ENCODE data around the gene ALKBH5. TPM values are rescaled to one million over a fixed set of nuclear protein-coding genes. Genes with fewer than 3 reads are reported as not detected.
A peak's percentile ranks its signal among the peaks of the same experiment; 100 is the strongest.

ALKBH5 gene
- total RNA-seq, 1 donor from 2014 or later = 104 TPM

- H3K36me3 Mint-ChIP-seq (ENCODE audit: low read depth) = no peaks in the 10 kb centered on the region
Observed at GRCh38 chr17:18166894-18167293, 16.7 kb upstream of the ALKBH5 start.

GRCh38 chr17:18167421-18167820, 16.2 kb upstream of the ALKBH5 start:
- Mint-ChIP-seq H3K9me3 (no peaks in the 10 kb centered on the region), H3K27ac (ENCODE audit: unreplicated experiment) (no peak overlapping the region), H3K4me3 (no peak overlapping the region), H3K36me3 (ENCODE audit: low read depth) (no peaks in the 10 kb centered on the region), H3K27me3 (ENCODE audit: low read depth) (no peaks in the 10 kb centered on the region), H3K4me1 (peaks cover 16% of the 10 kb centered on the region)
- no peak for DNase-seq (ENCODE audit: low read depth, low spot score)
- no peak for TF ChIP-seq CTCF (conservative IDR thresholded peaks at IDR 0.05)

More at GRCh38 chr17:18166894-18167293, 16.7 kb upstream of the ALKBH5 start:
- no peaks in the 10 kb centered on the region for H3K9me3 Mint-ChIP-seq
- peak; percentile 22 for TF ChIP-seq CTCF (conservative IDR thresholded peaks at IDR 0.05)
- H3K4me3 Mint-ChIP-seq = no peak overlapping the region
- no peaks in the 10 kb centered on the region for H3K27me3 Mint-ChIP-seq (ENCODE audit: low read depth)
- H3K27ac Mint-ChIP-seq (ENCODE audit: unreplicated experiment) = peak overlapping the region; percentile 40
- H3K4me1 Mint-ChIP-seq = peaks cover 21% of the 10 kb centered on the region
- DNase-seq (ENCODE audit: low read depth, low spot score) = no peak

GRCh38 chr17:18172531-18173278, 10.9 kb upstream of the ALKBH5 start:
- no peak for DNase-seq (ENCODE audit: low read depth, low spot score)
- no peak overlapping the region for H3K4me3 Mint-ChIP-seq
- H3K27me3 Mint-ChIP-seq (ENCODE audit: low read depth) = no peaks in the 10 kb centered on the region
- H3K36me3 Mint-ChIP-seq (ENCODE audit: low read depth) = no peaks in the 10 kb centered on the region
- no peak for TF ChIP-seq CTCF (conservative IDR thresholded peaks at IDR 0.05)
- peaks cover 2% of the 10 kb centered on the region for H3K4me1 Mint-ChIP-seq
- peak overlapping the region; percentile 52 for H3K27ac Mint-ChIP-seq (ENCODE audit: unreplicated experiment)
- H3K9me3 Mint-ChIP-seq = no peaks in the 10 kb centered on the region

GRCh38 chr17:18173740-18174139, 9.9 kb upstream of the ALKBH5 start:
- DNase-seq (ENCODE audit: low read depth, low spot score) = no peak
- Mint-ChIP-seq H3K4me3 (no peak overlapping the region), H3K27me3 (ENCODE audit: low read depth) (no peaks in the 10 kb centered on the region), H3K27ac (ENCODE audit: unreplicated experiment) (no peak overlapping the region), H3K9me3 (no peaks in the 10 kb centered on the region), H3K36me3 (ENCODE audit: low read depth) (no peaks in the 10 kb centered on the region), H3K4me1 (peaks cover 5% of the 10 kb centered on the region)
- no peak for TF ChIP-seq CTCF (conservative IDR thresholded peaks at IDR 0.05)

- Mint-ChIP-seq H3K27ac (ENCODE audit: unreplicated experiment) (no peak overlapping the region), H3K36me3 (ENCODE audit: low read depth) (no peaks in the 10 kb centered on the region), H3K9me3 (no peaks in the 10 kb centered on the region), H3K4me1 (peaks cover 11% of the 10 kb centered on the region), H3K4me3 (no peak overlapping the region), H3K27me3 (ENCODE audit: low read depth) (no peaks in the 10 kb centered on the region)
- DNase-seq (ENCODE audit: low read depth, low spot score) = no peak
- no peak for TF ChIP-seq CTCF (conservative IDR thresholded peaks at IDR 0.05)
Observed at GRCh38 chr17:18176176-18176575, 7.5 kb upstream of the ALKBH5 start.

Measured in neural crest cell (in vitro differentiated cells).